Subcutaneous abdominal adipose tissue (tissue), 5 donors: ENCODE measurements around the gene CPNE5.
A peak's percentile ranks its signal among the peaks of the same experiment; 100 is the strongest.
"Not testable (repeated sequence)": the region's sequence is repeated elsewhere in the genome, so short reads cannot be mapped to it uniquely, and the experiment has no call there.

ENCODE experiments used
- H3K27ac ChIP-seq: one replicate; pipeline ENCODE4 v1.7.0; 2013; ENCODE audit warnings: low read depth, mild to moderate bottlenecking, inconsistent platforms, low read length, moderate library complexity
- H3K27me3 ChIP-seq, 5 donors: one replicate each; pipeline ENCODE4 v1.7.0; 2013; ENCODE audit warnings: low read length in 5 of 5, inconsistent platforms in 1 of 5; ENCODE audit not compliant: control insufficient read depth in 5 of 5, insufficient read depth in 4 of 5
- H3K36me3 ChIP-seq, 5 donors: one replicate each; pipeline ENCODE4 v1.7.0; 2013; ENCODE audit warnings: low read length in 5 of 5; ENCODE audit not compliant: control insufficient read depth in 5 of 5, insufficient read depth in 5 of 5
- H3K4me1 ChIP-seq, 5 donors: one replicate each; pipeline ENCODE4 v1.7.0; 2013; ENCODE audit warnings: low read length in 5 of 5, mild to moderate bottlenecking in 3 of 5, moderate library complexity in 1 of 5; ENCODE audit not compliant: control insufficient read depth in 5 of 5, insufficient read depth in 5 of 5
- H3K4me3 ChIP-seq, 5 donors: one replicate each; pipeline ENCODE4 v1.7.0; 2013; ENCODE audit warnings: low read length in 5 of 5, low read depth in 1 of 5
- H3K9ac ChIP-seq, 5 donors: one replicate each; pipeline ENCODE4 v1.7.0; 2013; ENCODE audit warnings: low read length in 5 of 5, mild to moderate bottlenecking in 4 of 5, moderate library complexity in 3 of 5
- H3K9me3 ChIP-seq, 5 donors: one replicate each; pipeline ENCODE4 v1.7.0; 2013; ENCODE audit warnings: low read length in 5 of 5; ENCODE audit not compliant: control insufficient read depth in 5 of 5
- donor health status: healthy.
- donor health status: healthy.
- donor health status: healthy.
- donor health status: healthy.
- donor health status: healthy.

CPNE5 gene

GRCh38 chr6:36731622-36732310, 107.5 kb downstream of the CPNE5 start:
- Histone ChIP-seq H3K36me3 (no peaks in the 10 kb centered on the region), H3K4me1 (peaks cover 12 to 34% (median 26%) of the 10 kb centered on the region in 5 donors)

GRCh38 chr6:36730424-36731380, 108.5 kb downstream of the CPNE5 start:
- H3K9me3 ChIP-seq = no peaks in the 10 kb centered on the region
- H3K4me1 ChIP-seq = peaks cover 12 to 29% (median 21%) of the 10 kb centered on the region in 5 donors
- no peak overlapping the region for H3K27ac ChIP-seq
- no peak overlapping the region for H3K4me3 ChIP-seq
- H3K36me3 ChIP-seq = no peaks in the 10 kb centered on the region
- no peak overlapping the region for H3K9ac ChIP-seq
- peaks cover 0 to 7% (median 0%) of the 10 kb centered on the region in 5 donors for H3K27me3 ChIP-seq

More at GRCh38 chr6:36731622-36732310, 107.5 kb downstream of the CPNE5 start:
- H3K27me3 ChIP-seq = peaks cover 0 to 7% (median 0%) of the 10 kb centered on the region in 5 donors
- no peak overlapping the region for H3K9ac ChIP-seq
- no peaks in the 10 kb centered on the region for H3K9me3 ChIP-seq
- no peak overlapping the region for H3K4me3 ChIP-seq
- no peak overlapping the region for H3K27ac ChIP-seq

GRCh38 chr6:36729161-36729524, 110.1 kb downstream of the CPNE5 start:
- Histone ChIP-seq H3K27ac (no peak overlapping the region), H3K9ac (peak overlapping the region in 1 of 5 donors; percentile 13), H3K27me3 (peaks cover 0 to 7% (median 0%) of the 10 kb centered on the region in 5 donors), H3K4me1 (peaks cover 4 to 14% (median 6%) of the 10 kb centered on the region in 5 donors), H3K4me3 (no peak overlapping the region), H3K9me3 (no peaks in the 10 kb centered on the region), H3K36me3 (no peaks in the 10 kb centered on the region)

GRCh38 chr6:36728289-36729160, 110.7 kb downstream of the CPNE5 start:
- Histone ChIP-seq H3K4me1 (peaks cover 4 to 13% (median 6%) of the 10 kb centered on the region in 5 donors), H3K9ac (peak overlapping the region in 2 of 5 donors; percentile 5 to 13), H3K36me3 (no peaks in the 10 kb centered on the region), H3K27me3 (peaks cover 0 to 6% (median 0%) of the 10 kb centered on the region in 5 donors), H3K9me3 (no peaks in the 10 kb centered on the region), H3K4me3 (no peak overlapping the region), H3K27ac (no peak overlapping the region)

- no peak overlapping the region for H3K9ac ChIP-seq
- H3K9me3 ChIP-seq = no peaks in the 10 kb centered on the region
- H3K4me3 ChIP-seq = no peak overlapping the region
- H3K36me3 ChIP-seq = no peaks in the 10 kb centered on the region
- H3K4me1 ChIP-seq = peaks cover 4 to 13% (median 6%) of the 10 kb centered on the region in 5 donors
- H3K27ac ChIP-seq = no peak overlapping the region
- H3K27me3 ChIP-seq = peaks cover 0 to 3% (median 0%) of the 10 kb centered on the region in 5 donors
These were observed 111.7 kb downstream of the CPNE5 start for GRCh38 chr6:36727505-36728021.

- peaks cover 0 to 3% (median 0%) of the 10 kb centered on the region in 5 donors for H3K27me3 ChIP-seq
- H3K9me3 ChIP-seq = no peaks in the 10 kb centered on the region
- no peak overlapping the region for H3K27ac ChIP-seq
- no peak overlapping the region for H3K9ac ChIP-seq
- no peak overlapping the region for H3K4me3 ChIP-seq
- H3K36me3 ChIP-seq = no peaks in the 10 kb centered on the region
- H3K4me1 ChIP-seq = peaks cover 4 to 13% (median 6%) of the 10 kb centered on the region in 5 donors
These were observed 113.7 kb downstream of the CPNE5 start for GRCh38 chr6:36725581-36725980.

GRCh38 chr6:36724514-36725390, 114.5 kb downstream of the CPNE5 start:
- H3K4me3 ChIP-seq = no peak overlapping the region

GRCh38 chr6:36723992-36724391, 115.3 kb downstream of the CPNE5 start:
- H3K9me3 ChIP-seq, H3K4me3 ChIP-seq, H3K27me3 ChIP-seq, H3K4me1 ChIP-seq, H3K9ac ChIP-seq, H3K36me3 ChIP-seq, H3K27ac ChIP-seq: not testable (repeated sequence)

More at GRCh38 chr6:36724514-36725390, 114.5 kb downstream of the CPNE5 start:
- Histone ChIP-seq H3K27ac (no peak overlapping the region), H3K27me3 (peaks cover 0 to 3% (median 0%) of the 10 kb centered on the region in 5 donors), H3K9me3 (no peaks in the 10 kb centered on the region), H3K9ac (no peak overlapping the region), H3K4me1 (peaks cover 4 to 13% (median 6%) of the 10 kb centered on the region in 5 donors), H3K36me3 (no peaks in the 10 kb centered on the region)

- no peak overlapping the region for H3K27ac ChIP-seq
- peaks cover 0 to 3% (median 0%) of the 10 kb centered on the region in 5 donors for H3K27me3 ChIP-seq
- H3K4me1 ChIP-seq = no peaks in the 10 kb centered on the region
- H3K9me3 ChIP-seq = no peaks in the 10 kb centered on the region
- H3K36me3 ChIP-seq = no peaks in the 10 kb centered on the region
- H3K4me3 ChIP-seq = no peak overlapping the region
- H3K9ac ChIP-seq = no peak overlapping the region
These were observed 116.4 kb downstream of the CPNE5 start for GRCh38 chr6:36722879-36723278.
